K562 (cell line): ENCODE measurements around the gene CELA1. TPM values are rescaled to one million over a fixed set of nuclear protein-coding genes. Genes with fewer than 3 reads are reported as not detected.
A peak's percentile ranks its signal among the peaks of the same experiment; 100 is the strongest.

ENCODE experiments used
- ATAC-seq: fragments of 200-7000 bp; cut with Tn5 transposase; 3 replicates; pipeline ENCODE4 v1.9.1; 2020; ENCODE audit warnings: moderate library complexity
- BruUV-seq: library from RNA; stranded (reverse); fragments of 400-500 nt; replicated peaks from 2 replicates; lab custom pipeline; 2021; lab: Mats Ljungman, UMichigan
- CTCF ChIA-PET: fragments of 300-600 bp; formaldehyde crosslinking; extraction: SDS; loops from one replicate; lab custom pipeline; 2021; ENCODE audit warnings: low intra/inter-chr PET ratio; lab: Yijun Ruan, JAX
- POLR2A ChIA-PET: fragments of 300-600, 350-650 bp; sonication (Branson Sonifier 250); formaldehyde crosslinking; extraction: SDS; loops from one replicate; lab custom pipeline; 2021; ENCODE audit warnings: antibody characterized with exemption, inconsistent platforms; lab: Yijun Ruan, JAX
- DNase-seq, 4 experiments: peaks; one replicate each; pipeline versions ENCODE4 v3.0.0 to v3.0.0-alpha.2; 2011 to 2018; ENCODE audit warnings: low spot score in 3 of 4, mixed read lengths in 3 of 4; ENCODE audit errors: extremely low read depth in 1 of 4
- FAIRE-seq: peaks from 2 replicates; lab custom pipeline; 2011; peaks lifted over from hg19 to GRCh38; lab: Jason Lieb, UNC
- H2AFZ ChIP-seq: 2 replicates; pipeline ENCODE4 v1.6.0; 2011; ENCODE audit warnings: low read depth, low read length, control low read depth, inconsistent platforms
- H3K27ac ChIP-seq: fragments of 200-600 bp; 3 replicates; pipeline ENCODE4 v1.8.0; 2011; ENCODE audit warnings: low read depth, mild to moderate bottlenecking, control low read depth, inconsistent platforms, low read length, moderate library complexity, mixed read lengths; ENCODE audit errors: extremely low read depth
- H3K27me3 ChIP-seq, 2 experiments: fragments of 300-600 bp in 1 of 2; 2 replicates in 1 of 2; 3 replicates in 1 of 2; pipeline versions ENCODE4 v1.6.0 to v1.8.0; 2011; ENCODE audit warnings: inconsistent platforms in 2 of 2, low read length in 2 of 2, mild to moderate bottlenecking in 1 of 2, mixed read lengths in 1 of 2, moderate library complexity in 1 of 2; ENCODE audit not compliant: control insufficient read depth in 2 of 2, insufficient read depth in 2 of 2
- H3K36me3 ChIP-seq: fragments of 300-600 bp; 3 replicates; pipeline ENCODE4 v1.8.0; 2011; ENCODE audit warnings: mild to moderate bottlenecking, low read length, inconsistent platforms; ENCODE audit not compliant: control insufficient read depth, insufficient read depth
- H3K4me1 ChIP-seq, 2 experiments: fragments of 200-600 bp in 1 of 2; replicated peaks in 1 of 2; 2 replicates in 1 of 2; 3 replicates in 1 of 2; pipeline versions ENCODE4 v1.5.1 to v1.8.0; 2011; ENCODE audit warnings: inconsistent platforms in 2 of 2, low read length in 2 of 2, mild to moderate bottlenecking in 1 of 2, mixed read lengths in 1 of 2, moderate library complexity in 1 of 2; ENCODE audit not compliant: control insufficient read depth in 2 of 2, insufficient read depth in 2 of 2
- H3K4me2 ChIP-seq: 2 replicates; pipeline ENCODE4 v1.6.1; 2011; ENCODE audit warnings: low read length, control low read depth, inconsistent platforms, mixed read lengths; ENCODE audit not compliant: insufficient read depth
- H3K4me3 ChIP-seq: fragments of 200-600 bp; sonication (generic), shearing (Covaris generic); 2 replicates; pipeline ENCODE4 v1.5.1; 2016; ENCODE audit warnings: control low read depth, inconsistent platforms
- H3K79me2 ChIP-seq: fragments of 200-600 bp; 3 replicates; pipeline ENCODE4 v1.8.0; 2011; ENCODE audit warnings: low read length, inconsistent platforms; ENCODE audit not compliant: control insufficient read depth, insufficient read depth
- H3K9ac ChIP-seq, 2 experiments: 2 replicates each; pipeline versions ENCODE4 v1.6.0 to v1.6.1; 2011; ENCODE audit warnings: low read depth in 2 of 2, low read length in 2 of 2, control low read depth in 1 of 2, inconsistent platforms in 1 of 2, mild to moderate bottlenecking in 1 of 2, mixed read lengths in 1 of 2; ENCODE audit not compliant: insufficient read depth in 1 of 2
- H3K9me1 ChIP-seq: one replicate; pipeline ENCODE4 v1.6.0; 2011; ENCODE audit warnings: inconsistent platforms, mild to moderate bottlenecking, low read length, moderate library complexity; ENCODE audit not compliant: control insufficient read depth, insufficient read depth
- H3K9me3 ChIP-seq: replicated peaks from 2 replicates; pipeline ENCODE4 v1.5.1; 2011; ENCODE audit warnings: low read depth, low read length, inconsistent platforms; ENCODE audit not compliant: control insufficient read depth, insufficient read depth
- H4K20me1 ChIP-seq: replicated peaks from 2 replicates; pipeline ENCODE4 v1.6.1; 2011; ENCODE audit warnings: low read length, inconsistent platforms, mixed read lengths; ENCODE audit not compliant: control insufficient read depth, insufficient read depth
- RAD51 ChIP-seq: fragments of 450-650 bp; IDR thresholded peaks from 2 replicates; pipeline ENCODE4 v1.7.1; 2016; ENCODE audit warnings: low read depth, mild to moderate bottlenecking, borderline replicate concordance
- SRSF3 ChIP-seq: fragments of 200-400 bp; formaldehyde crosslinking; IDR thresholded peaks from 2 replicates; pipeline ENCODE4 v1.6.1; 2016; ENCODE audit warnings: mild to moderate bottlenecking, low read length, moderate library complexity; ENCODE audit not compliant: insufficient read depth
- TFE3 ChIP-seq: fragments of 450-650 bp; formaldehyde crosslinking; IDR thresholded peaks from 2 replicates; pipeline ENCODE4 v1.4.0; 2020; ENCODE audit warnings: mild to moderate bottlenecking, mixed read lengths
- WGBS: fragments of 100-300 bp; shearing (Covaris generic); methylation state at CpG from one replicate; pipeline ENCODE4 v1.1.6; 2016; ENCODE audit warnings: low coverage, mixed read lengths; ENCODE audit not compliant: insufficient coverage; ENCODE audit errors: missing lambda C conversion rate; 5-methylcytosine and 5-hydroxymethylcytosine counted together
- in situ Hi-C: fragments of 300-500 bp; cut with MboI; formaldehyde crosslinking; loops from 4 replicates; pipeline ENCODE4 v1.15.0; 2018; ENCODE audit warnings: inconsistent platforms, mixed read lengths
- intact Hi-C: fragments of 100-400 bp; cut with micrococcal nuclease; formaldehyde crosslinking; loops from 2 replicates; pipeline ENCODE4 v1.14.2; 2022
- polyA plus RNA-seq, 8 experiments: library from polyadenylated mRNA; depleted of rRNA in 4 of 8; stranded (reverse) in 5 of 8; unstranded in 3 of 8; fragments of >200 nt; fragmentation: Nextera tagmentation in 2 of 8; fragmentation: Illumina TruSeq in 1 of 8; extraction: Ambion mirVana in 2 of 8; extraction: Trizol in 1 of 8; gene quantifications; 2 replicates each; pipeline versions ENCODE4 v1.2.1 to v1.2.3, GENCODE V29; 2011 to 2014; ENCODE audit warnings: inconsistent platforms in 1 of 8, missing spikeins in 1 of 8
- total RNA-seq, 7 experiments: library from RNA; depleted of rRNA in 6 of 7; stranded (reverse); fragments of >200 nt in 6 of 7; fragmentation: Illumina TruSeq in 2 of 7; extraction: Trizol in 2 of 7; gene quantifications; 2 replicates each; pipeline versions ENCODE4 v1.2.1 to v1.2.3, GENCODE V29; 2011 to 2021; ENCODE audit warnings: low replicate concordance in 1 of 7

The CELA1 gene
- total and polyA plus RNA-seq, 9 of the 15 experiments (the other 6 are each of a cell fraction or from before 2014, with no cell fraction given): 0.06 to 0.27 (median 0.22) TPM; not detected in 6

DNA sequence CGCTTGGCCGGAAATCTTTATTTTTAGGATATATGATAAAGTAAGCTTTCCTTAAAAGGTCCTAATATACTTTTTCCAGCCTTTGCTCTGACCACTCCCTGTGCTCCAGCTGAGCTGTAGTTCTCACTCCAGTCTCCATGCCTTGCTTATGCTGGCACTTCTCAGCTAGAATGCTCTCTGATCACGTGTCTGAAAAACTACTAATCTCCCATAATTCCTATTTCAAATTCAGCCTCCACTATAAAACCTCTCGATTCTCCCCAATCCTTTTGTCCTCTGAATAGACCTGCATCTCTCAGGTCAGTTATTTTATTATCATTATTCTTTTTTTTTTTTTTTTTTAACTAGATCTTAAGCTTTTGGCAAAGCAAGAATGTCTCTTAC lies 26.2 kb downstream of the CELA1 start:
- Histone ChIP-seq H2AFZ (peak overlapping the region; percentile 83), H3K4me2 (peak overlapping the region; percentile 71), H3K9me3 (no peaks in the 10 kb centered on the region; the same call in 1 of the 2 replicates), H4K20me1 (no peaks in the 10 kb centered on the region), H3K79me2 (no peaks in the 10 kb centered on the region), H3K36me3 (no peaks in the 10 kb centered on the region), H3K27me3 (no peaks in the 10 kb centered on the region), H3K4me1 (peaks cover 33 to 56% of the 10 kb centered on the region in 2 experiments), H3K9ac (peak overlapping the region in 1 of 2 experiments; percentile 38; a peak in 2 of 4 replicates), H3K9me1 (no peaks in the 10 kb centered on the region), H3K27ac (peak overlapping the region; percentile 72; the same call in 2 of the 3 replicates), H3K4me3 (no peak overlapping the region)
- ATAC-seq: no peak
- ChIA-PET POLR2A (interaction anchor here (0.6 to 2.9 kb wide), 8 partner anchors 9 to 300 kb away, joined by 3 to 9 read pairs (median 4); partner anchors contain the start of gene CSRNP2), CTCF (interaction anchor here (0.6 kb wide), 1 partner anchor 50 kb away, joined by 3 read pairs; the partner anchor contains the start of gene SMAGP)
- intact Hi-C loops: no loop called here
- FAIRE-seq: peak; percentile 23
- DNase-seq: no peak
- no peak for TF ChIP-seq SRSF3
- 0 out of 2 replicates have a peak, but pooled peaks have one; percentile 7 for TF ChIP-seq TFE3
- TF ChIP-seq RAD51: 0 out of 2 replicates have a peak, but pooled peaks have one; percentile 22
- in situ Hi-C loops: no loop called here
- BruUV-seq: no TSS peak
- WGBS: 54% methylated on average over 4 of the region's 4 CpGs
